ENCODE results near the gene CCDC107.

CCDC107 gene

DNA sequence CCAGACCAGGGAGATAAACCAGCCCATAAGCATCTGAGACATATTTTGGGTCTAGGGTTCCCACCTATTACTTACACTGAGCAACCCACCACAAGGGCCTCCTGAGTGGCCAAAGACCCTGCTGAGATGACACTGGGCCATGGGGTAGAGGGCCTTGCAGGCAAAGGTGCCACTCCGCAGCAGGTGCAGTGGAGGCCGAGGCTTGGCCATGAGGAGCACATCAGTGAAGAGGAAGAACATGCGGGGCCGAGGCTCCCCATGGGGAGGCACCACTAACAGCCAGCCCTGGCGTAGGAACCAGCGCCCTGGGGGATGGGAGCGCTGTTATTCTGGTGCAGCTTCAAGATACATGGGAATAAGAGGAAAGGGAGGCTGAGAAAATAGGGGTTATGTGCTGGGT lies 4.3 kb downstream of the CCDC107 start:
- DNase-seq = no peak

DNA sequence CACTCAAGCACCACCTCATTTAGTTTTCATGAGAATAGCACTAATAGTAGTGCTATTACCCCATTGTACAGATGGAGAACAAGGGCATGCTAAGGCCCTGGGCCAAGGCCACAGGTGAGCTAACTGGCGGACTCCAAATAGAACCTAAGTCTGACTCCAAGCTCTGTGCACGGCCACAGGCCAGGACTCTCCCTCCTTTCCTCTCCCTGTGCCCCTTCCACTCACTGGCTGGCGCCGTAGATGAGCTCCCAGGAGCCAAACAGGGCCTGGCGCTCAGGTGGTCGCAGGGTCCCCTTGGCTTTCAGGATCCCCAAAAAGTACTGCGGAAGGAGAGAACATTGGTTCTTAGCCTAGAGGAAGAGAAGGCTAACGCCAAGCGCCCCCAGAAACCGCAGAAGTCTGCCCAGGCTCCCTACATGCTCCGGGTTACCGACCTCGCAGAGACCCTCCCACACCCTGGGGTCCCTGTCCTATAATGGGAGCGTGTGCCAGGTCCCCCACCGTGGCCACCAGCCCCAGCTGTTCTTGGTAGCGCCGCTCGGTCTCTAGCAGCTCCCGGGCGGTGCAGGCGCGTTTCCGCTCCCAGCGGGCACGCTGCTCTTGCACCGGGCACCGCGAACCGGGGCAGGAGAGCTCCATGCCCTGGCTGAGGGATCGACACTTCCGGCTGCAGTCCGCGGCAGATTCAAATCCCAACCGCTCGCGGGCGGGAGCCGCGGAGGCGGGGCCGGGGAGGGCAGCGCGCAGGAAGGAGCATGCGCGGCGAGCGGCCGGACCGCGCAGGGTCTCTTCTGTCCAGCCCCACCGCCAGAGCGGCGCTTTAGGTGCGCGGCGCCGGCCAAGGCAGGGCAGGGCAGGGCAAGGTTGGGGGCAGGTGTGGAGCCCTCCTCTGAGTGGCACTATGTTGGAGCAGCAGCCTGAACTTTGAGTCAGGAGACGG lies 6.7 kb downstream of the CCDC107 start, which contains the start of gene ARHGEF39:
Gene ARHGEF39, minus strand, starts transcription at position 665 of the 940 bp plus-strand sequence. Its CDS starts 26 bp downstream, at position 639.
- DNase-seq = peak in 1 of 2 experiments; percentile 30

DNA sequence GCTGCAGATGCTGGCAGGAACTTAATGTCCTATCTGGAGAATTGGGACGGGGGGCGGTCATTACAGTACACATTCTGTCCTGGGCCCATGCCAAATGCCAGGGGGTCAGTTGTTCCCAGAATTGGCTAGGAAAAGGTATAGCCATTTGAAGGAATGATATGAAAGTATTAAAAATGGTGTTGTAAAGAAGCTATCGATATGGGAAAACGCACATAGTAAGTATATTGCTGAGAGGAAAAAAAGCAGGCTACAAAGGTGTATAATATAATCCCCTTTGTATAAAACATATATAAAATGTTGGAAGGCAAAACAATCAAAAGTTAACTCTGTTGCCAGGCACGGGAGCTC lies 7.4 kb downstream of the CCDC107 start:
- no peak for DNase-seq

DNA sequence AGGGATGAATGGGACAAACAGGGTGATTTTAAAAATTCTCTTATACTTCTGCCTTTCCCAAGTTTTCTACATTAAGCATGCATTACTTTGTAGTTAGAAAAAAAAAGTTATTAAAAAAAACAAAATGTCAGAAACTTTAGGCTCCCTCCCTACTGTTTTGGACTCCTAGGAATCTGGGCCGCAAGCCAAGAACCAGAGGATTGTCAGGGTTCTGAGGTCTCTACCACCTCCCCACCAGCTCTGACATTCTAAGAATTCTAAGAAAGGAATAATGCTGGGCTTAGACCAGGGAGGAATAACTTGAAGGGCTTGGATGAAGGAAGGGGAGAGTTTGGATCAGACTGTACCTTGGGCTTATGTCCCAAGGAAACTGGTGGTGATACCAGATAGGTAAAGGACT lies 8.0 kb downstream of the CCDC107 start:
- DNase-seq = no peak

DNA sequence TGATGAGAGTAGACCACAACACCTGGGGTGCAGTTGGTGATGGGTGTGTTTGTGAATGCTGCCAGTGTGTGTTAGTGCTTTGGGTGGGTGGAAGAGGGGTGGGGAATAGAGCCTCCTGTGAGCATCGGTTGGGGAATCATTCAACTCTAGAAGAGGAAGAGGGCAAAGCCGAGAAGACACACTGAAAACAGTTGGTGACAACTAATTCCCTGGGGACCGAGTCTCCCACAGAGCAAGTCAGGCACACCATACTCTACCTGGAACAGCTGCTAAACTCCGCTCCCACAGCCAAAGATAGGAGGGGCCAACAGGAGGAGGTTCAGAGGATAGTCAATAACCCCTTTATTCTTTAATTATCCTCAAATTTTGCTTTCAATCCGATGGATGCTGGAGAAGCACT lies 8.5 kb downstream of the CCDC107 start:
- DNase-seq = no peak

DNA sequence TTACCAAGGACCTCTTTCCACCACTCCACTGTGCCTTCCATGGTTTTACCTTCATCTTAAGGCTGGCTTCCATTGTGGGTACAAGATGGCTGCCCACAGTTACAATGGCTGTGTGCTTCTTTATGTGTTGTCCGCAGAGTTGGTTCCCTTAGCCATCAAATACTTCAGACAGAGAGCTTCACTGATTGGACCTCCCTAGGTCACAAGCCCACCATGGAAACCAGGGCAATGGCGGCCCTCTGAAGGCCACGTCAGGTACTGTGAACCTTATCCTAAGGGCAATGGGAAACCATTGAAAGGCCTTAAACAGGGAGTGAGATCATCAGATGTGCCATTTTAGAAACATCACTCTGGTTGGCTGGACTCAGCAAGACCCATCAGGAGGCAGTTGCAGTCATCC lies 9.8 kb downstream of the CCDC107 start:
- no peak for DNase-seq

DNA sequence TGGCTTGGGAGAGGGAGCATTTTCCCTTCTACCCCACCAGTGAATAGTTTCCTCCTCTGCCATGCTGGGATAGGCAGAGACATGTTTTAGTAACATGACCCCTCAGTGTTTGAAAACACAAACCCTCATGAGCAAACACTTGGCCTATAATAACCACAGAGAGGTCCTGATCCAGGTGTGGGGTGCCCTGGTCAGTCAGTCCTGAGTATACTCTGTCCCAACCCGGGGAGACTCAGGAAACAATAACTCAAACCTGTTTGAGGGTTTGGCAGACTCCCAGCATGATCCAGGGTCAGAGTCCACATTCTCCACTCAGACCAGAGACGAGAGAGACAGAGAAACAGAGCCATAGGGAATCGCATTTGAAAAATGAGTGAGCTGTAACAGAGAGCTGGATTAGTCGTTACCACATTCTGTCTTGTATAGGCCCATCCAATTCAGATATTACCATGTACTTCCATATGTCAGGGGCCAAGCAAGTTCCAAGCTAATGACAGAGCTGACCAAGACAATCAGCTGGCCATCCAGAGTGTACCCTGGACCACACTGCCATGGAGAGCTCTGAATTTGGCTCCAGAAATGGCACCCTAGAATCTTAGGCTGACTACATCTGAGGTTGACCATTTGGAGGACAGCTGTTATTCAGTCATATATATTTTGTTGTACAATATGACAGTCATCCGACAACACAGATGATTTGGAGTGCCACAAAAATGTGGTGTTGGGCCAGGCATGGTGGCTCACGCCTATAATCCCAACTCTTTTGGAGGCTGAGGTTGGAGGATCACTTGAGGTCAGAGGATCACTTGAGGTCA lies 11.4 kb downstream of the CCDC107 start:
- no peak for DNase-seq

DNA sequence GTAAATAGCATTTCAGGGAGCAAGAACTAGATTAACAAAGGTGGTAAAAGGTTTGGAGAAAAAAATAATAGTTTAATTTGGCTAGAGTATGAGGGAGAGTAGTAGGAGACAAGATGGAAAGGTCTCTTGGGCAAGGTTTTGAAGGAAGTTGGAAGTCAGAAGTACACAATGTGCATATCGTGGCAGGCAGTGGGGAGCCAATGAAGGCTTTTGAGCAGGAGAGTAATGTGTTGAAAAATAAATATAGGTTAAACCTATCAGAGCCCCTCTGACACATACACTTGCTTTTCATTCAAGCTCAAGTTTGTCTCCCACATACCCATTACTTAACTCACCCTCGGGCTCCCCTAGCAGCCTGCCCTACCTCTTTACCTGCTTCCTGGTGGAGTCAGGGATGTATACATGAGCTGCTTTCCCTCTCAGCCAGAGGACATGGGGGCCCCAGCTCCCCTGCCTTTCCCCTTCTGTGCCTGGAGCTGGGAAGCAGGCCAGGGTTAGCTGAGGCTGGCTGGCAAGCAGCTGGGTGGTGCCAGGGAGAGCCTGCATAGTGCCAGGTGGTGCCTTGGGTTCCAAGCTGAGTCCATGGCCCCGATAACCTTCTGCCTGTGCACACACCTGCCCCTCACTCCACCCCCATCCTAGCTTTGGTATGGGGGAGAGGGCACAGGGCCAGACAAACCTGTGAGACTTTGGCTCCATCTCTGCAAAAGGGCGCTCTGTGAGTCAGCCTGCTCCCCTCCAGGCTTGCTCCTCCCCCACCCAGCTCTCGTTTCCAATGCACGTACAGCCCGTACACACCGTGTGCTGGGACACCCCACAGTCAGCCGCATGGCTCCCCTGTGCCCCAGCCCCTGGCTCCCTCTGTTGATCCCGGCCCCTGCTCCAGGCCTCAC lies 15.3 kb downstream of the CCDC107 start, which contains the start of gene CA9:
Gene CA9, plus strand, starts transcription at position 797 of the 893 bp plus-strand sequence. Its CDS starts 32 bp downstream, at position 829.
- DNase-seq = no peak

DNA sequence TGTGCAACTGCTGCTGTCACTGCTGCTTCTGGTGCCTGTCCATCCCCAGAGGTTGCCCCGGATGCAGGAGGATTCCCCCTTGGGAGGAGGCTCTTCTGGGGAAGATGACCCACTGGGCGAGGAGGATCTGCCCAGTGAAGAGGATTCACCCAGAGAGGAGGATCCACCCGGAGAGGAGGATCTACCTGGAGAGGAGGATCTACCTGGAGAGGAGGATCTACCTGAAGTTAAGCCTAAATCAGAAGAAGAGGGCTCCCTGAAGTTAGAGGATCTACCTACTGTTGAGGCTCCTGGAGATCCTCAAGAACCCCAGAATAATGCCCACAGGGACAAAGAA lies 15.9 kb downstream of the CCDC107 start:
- DNase-seq = no peak

DNA sequence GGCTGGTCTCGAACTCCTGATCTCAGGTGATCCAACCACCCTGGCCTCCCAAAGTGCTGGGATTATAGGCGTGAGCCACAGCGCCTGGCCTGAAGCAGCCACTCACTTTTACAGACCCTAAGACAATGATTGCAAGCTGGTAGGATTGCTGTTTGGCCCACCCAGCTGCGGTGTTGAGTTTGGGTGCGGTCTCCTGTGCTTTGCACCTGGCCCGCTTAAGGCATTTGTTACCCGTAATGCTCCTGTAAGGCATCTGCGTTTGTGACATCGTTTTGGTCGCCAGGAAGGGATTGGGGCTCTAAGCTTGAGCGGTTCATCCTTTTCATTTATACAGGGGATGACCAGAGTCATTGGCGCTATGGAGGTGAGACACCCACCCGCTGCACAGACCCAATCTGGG lies 17.1 kb downstream of the CCDC107 start:
- DNase-seq = no peak

DNA sequence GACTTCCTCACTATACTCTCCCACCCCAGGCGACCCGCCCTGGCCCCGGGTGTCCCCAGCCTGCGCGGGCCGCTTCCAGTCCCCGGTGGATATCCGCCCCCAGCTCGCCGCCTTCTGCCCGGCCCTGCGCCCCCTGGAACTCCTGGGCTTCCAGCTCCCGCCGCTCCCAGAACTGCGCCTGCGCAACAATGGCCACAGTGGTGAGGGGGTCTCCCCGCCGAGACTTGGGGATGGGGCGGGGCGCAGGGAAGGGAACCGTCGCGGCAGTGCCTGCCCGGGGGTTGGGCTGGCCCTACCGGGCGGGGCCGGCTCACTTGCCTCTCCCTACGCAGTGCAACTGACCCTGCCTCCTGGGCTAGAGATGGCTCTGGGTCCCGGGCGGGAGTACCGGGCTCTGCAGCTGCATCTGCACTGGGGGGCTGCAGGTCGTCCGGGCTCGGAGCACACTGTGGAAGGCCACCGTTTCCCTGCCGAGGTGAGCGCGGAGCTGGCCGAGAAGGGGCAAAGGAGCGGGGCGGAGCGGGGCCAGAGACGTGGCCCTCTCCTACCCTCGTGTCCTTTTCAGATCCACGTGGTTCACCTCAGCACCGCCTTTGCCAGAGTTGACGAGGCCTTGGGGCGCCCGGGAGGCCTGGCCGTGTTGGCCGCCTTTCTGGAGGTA lies 17.8 kb downstream of the CCDC107 start:
- no peak for DNase-seq

DNA sequence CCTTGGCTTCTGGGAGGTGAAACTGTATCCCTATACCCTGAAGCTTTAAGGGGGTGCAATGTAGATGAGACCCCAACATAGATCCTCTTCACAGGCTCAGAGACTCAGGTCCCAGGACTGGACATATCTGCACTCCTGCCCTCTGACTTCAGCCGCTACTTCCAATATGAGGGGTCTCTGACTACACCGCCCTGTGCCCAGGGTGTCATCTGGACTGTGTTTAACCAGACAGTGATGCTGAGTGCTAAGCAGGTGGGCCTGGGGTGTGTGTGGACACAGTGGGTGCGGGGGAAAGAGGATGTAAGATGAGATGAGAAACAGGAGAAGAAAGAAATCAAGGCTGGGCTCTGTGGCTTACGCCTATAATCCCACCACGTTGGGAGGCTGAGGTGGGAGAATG lies 21.0 kb downstream of the CCDC107 start:
- no peak for DNase-seq

DNA sequence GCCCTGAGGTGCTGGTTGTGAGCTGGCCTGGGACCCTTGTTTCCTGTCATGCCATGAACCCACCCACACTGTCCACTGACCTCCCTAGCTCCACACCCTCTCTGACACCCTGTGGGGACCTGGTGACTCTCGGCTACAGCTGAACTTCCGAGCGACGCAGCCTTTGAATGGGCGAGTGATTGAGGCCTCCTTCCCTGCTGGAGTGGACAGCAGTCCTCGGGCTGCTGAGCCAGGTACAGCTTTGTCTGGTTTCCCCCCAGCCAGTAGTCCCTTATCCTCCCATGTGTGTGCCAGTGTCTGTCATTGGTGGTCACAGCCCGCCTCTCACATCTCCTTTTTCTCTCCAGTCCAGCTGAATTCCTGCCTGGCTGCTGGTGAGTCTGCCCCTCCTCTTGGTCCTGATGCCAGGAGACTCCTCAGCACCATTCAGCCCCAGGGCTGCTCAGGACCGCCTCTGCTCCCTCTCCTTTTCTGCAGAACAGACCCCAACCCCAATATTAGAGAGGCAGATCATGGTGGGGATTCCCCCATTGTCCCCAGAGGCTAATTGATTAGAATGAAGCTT lies 21.8 kb downstream of the CCDC107 start:
- no peak for DNase-seq

DNA sequence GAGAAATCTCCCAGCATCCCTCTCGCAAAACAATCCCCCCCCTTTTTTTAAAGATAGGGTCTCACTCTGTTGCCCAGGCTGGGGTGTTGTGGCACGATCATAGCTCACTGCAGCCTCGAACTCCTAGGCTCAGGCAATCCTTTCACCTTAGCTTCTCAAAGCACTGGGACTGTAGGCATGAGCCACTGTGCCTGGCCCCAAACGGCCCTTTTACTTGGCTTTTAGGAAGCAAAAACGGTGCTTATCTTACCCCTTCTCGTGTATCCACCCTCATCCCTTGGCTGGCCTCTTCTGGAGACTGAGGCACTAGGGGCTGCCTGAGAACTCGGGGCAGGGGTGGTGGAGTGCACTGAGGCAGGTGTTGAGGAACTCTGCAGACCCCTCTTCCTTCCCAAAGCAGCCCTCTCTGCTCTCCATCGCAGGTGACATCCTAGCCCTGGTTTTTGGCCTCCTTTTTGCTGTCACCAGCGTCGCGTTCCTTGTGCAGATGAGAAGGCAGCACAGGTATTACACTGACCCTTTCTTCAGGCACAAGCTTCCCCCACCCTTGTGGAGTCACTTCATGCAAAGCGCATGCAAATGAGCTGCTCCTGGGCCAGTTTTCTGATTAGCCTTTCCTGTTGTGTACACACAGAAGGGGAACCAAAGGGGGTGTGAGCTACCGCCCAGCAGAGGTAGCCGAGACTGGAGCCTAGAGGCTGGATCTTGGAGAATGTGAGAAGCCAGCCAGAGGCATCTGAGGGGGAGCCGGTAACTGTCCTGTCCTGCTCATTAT lies 22.4 kb downstream of the CCDC107 start:
- DNase-seq = no peak

DNA sequence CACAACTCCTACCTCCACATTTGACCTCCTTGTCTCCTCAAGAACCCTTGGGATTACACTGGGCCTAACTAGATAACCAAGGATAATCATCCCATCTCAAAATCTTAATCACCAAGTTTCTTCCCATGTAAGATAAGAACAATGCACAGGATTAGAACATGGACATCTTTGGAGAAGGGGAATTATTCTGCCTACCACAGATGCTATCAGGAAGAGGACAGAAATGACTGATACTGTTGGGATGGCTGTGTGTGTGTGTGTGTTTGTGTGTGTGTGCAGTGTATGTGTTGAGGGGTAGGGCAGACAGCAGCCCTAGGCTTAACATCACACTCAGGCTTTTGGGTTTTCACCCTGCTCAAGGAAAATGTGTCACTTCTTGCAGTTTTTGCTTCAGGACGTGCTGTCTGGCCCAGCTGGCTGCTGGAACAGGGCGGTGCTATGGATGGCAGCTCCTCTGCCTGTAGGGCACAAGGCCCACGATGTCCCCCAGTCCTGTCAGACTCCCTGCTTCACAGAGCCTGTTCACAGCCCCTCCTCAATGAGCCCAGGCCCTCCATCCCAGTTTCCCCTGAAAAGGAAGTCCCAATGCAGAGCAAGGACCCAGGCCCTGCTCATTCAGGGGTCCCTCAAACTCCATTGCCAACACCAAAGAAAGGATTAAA lies 23.4 kb downstream of the CCDC107 start:
- DNase-seq = no peak

DNA sequence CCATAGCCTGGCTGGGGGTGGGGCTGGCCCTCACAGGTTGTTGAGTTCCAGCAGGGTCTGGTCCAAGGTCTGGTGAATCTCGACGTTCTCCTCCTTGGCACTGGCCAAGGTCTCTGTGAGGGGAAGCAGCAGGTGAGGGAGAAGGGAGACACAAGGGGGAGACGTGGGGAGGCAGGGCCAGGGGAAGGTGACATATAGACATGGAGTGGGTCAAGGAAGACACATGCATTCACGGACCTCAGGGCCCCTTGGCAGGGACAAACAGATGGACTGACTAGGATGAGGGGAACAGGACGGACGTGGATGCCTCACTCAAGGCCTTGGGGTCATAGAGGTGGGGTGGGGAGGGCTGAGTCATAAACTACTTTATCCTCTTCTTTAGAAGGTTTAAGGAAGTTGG lies 24.0 kb downstream of the CCDC107 start:
- DNase-seq = no peak

DNA sequence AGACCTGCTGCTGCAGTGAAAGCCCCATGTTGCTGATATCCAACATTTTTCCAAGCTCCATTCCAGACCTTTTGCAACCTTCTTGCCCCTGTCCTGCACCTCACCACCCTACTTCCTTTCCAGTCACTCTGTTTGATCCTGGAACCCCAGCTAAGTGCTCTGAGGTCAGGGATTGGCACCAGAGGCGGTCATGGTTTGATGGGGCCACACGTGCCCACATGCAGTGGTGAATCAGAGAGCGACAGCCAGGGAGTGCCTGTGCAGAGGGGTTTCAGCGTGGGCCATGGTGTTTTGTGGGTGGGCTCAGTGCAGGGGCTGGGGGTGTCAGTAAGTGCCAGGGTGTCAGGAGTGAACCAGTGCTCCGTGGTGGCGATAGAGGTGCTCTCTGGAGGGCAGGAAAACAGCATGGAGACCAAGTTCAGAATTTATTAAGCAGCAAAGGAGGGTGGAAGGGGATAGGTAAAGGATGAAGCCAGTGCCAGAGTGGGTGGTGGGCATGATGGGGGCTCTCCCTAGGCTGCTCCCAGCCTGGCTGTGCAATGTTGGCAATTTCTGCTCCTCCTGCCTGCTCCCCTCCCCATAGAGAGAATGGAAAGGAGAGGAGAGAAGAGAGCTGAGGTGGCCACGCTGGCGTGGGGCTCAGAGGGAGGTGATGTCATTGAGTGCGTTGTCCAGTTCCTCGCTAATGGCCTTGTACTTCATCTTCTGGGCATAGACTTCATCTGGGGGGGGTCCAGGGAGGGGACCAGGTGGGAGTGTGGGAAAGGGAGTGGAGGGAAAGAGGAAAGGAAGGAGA lies 24.6 kb downstream of the CCDC107 start:
- no peak for DNase-seq

DNA sequence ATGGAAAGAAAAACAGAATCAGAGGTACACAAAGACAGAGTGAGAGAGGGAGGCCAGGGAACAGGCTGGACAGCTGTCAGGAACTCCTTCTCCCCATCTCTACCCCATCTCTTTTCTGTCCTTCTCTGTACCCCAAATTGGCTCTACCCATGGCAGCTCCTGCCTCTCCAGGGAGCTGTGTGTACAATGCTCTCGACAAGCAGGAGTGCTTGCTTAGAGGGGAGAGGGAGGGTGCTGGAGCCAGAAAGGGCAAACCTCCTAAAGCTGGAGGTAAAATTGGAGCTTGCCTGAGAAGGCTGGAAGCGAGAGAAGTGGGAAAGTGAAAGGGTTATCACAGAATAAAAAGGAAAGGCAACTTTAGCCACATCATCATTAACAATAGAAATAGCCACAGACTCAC lies 25.2 kb downstream of the CCDC107 start:
- no peak for DNase-seq

DNA sequence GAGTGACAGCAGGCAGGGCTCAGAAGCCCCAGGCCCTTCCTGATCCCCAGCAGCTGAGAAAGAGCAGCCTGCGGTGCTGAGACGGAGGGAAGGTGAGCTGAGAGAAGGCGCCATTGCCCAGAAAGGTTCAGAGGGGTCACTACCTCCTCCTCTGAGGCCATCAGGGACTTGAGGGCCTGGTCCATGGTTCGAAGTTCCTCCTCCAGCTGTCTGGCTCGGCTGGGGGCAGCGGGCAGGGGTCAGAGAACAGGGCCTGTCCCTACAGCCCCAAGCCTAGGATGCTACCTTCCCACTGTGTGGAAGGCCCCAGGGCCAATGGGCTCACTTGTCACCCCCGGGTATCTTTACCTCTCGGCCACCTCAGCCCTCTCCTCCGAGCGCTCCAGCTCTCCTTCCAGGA lies 26.8 kb downstream of the CCDC107 start:
- DNase-seq = no peak

DNA sequence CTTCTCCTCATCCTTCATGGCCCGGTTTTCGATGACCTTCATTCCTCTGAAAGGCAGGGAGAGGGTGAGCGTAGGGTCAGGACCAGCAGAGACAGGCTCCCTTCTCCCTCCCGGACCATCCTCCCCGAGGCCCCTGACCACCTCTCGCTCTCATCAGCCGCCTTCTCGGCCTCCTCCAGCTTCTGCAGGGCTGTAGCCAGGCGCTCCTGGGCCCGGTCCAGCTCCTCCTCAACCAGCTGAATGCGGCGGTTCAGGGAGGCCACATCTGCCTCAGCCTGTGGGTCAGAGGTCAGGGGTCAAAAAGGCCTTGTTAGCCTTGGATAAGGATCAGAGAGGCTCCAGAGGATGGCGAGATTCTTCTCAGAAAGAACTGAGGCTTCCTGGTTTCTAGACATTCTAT lies 27.4 kb downstream of the CCDC107 start:
- no peak for DNase-seq

Measured in activated CD4-positive, alpha-beta T cell treated with anti-CD3 and anti-CD28 coated beads, Interleukin-2, amount 50 U/mL, for 4 hours (primary cell).